Measurements from ENCODE around the gene HOXD12. TPM values are rescaled to one million over a fixed set of nuclear protein-coding genes. Genes with fewer than 3 reads are reported as not detected.
A peak's percentile ranks its signal among the peaks of the same experiment; 100 is the strongest.

The HOXD12 gene, protein sequence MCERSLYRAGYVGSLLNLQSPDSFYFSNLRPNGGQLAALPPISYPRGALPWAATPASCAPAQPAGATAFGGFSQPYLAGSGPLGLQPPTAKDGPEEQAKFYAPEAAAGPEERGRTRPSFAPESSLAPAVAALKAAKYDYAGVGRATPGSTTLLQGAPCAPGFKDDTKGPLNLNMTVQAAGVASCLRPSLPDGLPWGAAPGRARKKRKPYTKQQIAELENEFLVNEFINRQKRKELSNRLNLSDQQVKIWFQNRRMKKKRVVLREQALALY
- 0.12 TPM in 1 of 2 replicates, not detected in the other for total RNA-seq (2014; rRNA removed; shearing (Covaris generic))

DNA sequence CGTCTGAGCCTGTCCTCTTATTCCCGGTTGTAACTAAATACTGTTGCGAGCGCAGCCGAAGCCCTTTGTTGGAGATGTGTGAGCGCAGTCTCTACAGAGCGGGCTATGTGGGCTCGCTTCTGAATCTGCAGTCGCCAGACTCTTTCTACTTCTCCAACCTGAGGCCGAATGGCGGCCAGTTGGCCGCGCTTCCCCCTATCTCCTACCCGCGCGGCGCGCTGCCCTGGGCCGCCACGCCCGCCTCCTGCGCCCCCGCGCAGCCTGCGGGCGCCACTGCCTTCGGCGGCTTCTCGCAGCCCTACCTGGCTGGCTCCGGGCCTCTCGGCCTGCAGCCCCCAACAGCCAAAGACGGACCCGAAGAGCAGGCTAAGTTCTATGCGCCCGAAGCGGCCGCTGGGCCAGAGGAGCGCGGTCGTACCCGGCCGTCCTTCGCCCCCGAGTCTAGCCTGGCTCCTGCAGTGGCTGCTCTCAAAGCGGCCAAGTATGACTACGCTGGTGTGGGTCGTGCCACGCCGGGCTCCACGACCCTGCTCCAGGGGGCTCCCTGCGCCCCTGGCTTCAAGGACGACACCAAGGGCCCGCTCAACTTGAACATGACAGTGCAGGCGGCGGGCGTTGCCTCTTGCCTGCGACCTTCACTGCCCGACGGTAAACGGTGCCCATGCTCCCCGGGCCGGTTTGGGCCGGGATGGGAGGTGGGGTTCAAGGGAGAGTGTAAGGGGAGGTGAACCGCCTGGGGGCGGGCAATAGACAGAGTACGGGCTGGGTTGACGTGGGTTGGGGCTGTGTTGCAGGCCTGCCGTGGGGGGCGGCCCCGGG is at the start of gene HOXD12:
Gene HOXD12, plus strand, starts transcription at position 68 of the 819 bp plus-strand sequence. Its CDS starts 7 bp downstream, at position 75.
- DNase-seq (ENCODE audit: low read depth) = no peak

DNA sequence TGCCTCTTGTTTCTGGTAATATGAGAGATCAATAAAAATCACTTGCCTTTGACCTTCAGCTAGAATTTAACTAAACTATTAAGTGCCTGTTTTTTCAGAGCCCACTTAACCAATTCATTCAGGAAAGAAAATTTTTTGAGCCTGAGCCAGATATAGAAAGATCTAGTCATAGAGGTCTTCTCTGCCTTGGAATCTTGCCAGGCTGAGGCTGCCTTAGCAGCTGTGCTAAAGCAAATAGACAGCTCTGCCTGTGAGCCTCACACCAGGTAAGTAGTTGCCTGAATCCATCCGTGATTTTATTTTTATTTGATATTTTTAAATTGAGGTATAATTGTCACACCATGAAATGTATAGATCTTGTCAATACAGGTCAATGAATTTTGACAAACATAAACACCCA is 43.2 kb upstream of the HOXD12 start:
- DNase-seq (ENCODE audit: low read depth) = no peak

DNA sequence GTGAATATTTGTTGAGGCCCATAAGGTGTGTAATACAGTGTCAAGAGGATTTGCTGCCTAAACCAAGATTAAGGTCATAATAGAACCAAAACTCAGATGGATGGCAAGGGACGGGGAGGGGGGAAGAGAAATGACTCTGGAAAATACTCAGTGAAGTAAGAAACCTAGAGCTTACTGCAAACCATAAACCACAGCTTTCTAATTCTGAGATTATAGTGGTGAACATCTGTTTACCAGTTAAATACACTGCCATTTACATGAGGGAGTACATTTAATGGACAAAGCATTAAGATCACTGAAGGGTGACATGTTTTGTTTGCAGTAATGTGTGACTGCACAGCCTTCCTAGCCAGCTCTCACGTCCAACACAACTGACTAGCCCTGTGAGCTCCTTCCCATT is 35.6 kb upstream of the HOXD12 start:
- no peak for DNase-seq (ENCODE audit: low read depth)

DNA sequence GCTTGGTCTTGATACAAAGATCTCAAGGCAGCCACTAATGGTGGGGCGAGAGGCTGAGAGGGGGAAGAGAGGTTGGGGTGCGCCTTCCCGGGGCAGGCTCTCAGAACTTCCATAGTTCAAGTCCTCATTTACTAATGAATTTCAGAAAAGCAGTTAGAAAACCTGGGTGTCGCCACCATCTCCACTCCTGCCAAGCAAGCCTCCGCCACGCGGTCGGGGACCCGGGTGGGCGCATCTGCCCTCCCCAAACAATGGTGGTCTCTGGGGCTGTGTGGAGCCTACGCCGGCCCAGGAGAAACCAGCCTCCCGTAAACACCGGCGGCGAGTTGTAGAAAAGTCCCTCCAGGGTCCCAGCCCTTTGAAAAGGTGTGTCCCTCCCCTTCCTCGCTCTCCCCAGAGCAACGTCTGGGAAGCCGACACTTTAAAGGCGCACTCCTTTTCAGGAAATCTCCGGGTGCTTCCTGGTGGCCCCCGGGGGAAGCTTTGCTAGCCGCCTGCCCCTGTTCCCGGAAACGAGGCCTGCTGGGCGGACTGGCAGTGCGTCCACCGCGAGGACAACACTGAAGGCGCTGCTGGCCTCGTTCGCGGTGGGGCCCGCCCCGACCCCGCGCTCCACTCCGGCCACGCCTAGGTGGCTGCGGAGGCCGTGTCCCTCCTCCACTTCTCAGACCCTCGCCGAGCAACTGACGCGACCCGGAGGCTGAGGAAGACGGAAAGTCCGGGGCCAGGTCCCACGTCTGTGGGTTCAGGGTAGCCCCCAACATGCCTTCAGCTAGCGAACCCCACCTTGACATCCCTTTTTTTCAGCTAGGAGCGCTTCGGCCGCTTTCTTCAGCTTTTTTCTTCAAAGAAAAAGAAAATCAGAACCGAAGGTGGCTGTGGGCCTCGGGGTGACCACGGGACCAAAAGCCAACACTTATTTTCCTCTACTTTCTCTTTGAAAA is 32.7 kb upstream of the HOXD12 start:
- DNase-seq (ENCODE audit: low read depth) = no peak

DNA sequence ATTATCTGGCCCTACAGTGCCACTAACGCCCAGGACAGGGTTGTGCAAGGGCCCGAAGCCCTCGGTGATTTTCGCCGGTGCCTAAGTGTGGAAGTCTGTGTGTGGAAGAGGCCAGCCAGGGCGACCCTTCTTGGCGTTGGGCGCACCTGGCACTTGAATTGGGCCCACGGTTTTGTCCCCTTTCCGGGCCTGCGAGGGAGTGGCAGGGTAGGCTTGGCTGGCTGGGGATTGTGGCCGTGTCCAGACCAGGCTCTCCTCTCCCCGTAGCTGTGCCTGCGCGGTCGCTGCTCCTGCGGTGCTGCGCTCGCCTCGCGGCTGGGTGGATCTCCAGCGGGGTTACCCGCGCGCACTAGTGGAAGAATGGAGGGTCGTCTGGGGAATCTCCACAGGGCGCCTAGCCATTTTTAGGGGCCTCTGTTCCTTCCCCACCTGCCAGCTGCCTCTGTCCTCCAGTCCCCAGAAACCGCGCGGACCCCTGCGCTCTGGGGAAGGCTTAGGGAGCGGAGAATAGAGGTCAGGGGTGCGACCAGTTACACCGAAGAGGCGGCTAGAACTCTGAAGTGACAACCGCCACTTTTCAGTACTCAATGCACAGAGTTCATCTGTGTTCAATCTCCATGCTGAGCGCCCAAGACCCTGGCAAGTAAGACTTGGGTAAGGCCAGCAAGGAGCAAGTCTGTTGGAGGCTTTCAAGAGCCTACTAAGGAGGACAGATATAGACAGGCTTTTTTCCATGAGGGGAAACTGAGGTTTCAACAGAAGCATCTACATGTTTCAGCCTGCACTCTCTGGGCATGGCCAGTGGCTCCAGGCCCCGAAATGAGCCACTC is 31.8 kb upstream of the HOXD12 start:
- DNase-seq (ENCODE audit: low read depth) = no peak

DNA sequence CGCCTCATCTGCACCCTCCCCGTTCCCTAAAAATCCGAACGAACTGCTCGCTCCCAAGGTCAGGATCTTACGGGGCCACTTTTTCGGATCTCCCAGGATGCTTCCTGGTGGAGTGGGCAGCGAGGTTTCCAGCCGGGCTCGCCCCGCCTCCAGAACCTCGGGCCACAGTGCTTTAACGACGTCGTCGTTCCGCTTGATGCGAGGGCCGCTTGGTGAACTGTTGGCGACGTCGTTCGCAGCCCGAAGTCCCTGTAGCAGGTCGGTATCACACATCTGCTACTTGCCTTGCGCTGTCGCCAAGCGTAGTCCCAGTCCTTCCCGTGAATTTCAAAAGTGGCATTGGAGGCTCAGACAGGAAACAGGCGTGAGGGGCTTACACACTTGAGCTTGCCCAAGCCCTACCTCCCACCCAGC is 31.2 kb upstream of the HOXD12 start:
- no peak for DNase-seq (ENCODE audit: low read depth)

DNA sequence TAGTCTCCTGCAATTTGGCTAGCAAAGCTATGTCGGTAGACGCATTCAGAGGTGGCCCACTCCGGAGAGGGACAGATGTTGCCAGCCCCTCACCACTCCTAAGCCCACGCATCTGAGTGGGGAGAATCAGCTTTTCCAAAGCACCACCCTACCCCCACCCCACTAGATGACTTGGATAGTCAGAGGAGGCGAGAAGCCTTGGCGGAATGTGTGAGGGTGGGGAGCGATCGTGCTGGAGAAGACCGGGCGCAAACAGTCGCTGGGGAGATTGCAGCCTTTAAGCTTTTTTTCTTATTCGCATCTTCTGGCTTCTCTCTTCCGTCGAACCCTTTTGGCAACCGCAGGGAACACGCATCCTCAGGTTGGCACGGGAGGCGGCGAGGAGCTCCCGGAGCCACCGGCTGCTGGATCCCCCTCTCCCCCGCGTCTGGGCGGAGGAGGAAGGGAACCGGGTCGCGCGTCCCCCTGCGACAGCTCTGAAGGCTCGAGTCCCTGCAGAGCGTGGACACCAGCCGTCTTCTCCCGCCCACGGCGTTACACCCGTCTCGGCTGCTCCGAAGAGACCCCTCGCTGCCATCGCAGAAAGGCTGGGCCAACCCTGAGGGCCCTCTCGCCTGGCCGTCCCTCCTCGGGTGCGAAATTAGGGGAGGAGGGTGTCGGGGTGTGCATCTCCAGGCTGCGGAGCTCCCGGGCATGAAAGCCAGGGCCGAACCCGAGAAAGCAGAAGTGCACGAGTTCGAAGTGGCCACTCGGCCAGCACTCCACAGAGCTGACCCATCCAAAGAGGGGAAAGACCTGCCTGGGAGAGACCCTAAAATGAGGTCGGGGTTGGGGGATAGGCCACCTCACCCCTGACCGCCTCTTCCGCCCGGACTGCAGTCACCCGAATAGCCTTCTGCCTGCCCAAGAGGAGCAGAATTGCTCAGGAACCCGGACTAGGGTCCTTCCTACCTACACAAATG is 28.0 kb upstream of the HOXD12 start:
- DNase-seq (ENCODE audit: low read depth) = no peak

DNA sequence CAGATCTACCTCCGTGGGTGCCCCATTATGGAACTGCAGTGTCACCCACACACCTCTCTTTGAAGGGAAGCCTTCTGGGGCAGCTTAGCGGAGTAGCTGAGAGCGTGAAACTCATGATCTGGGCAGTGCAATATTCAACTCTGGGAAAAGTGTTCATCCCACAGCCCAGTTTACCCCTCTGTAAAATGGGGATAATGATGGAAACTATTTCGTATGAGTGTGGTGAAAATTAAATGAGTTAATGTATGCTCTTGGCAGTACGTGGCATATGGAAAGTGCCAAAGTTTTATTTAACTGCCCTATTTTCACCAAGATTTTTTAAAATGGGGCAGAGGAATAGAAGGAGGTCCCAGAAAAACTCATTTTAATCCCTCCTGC is 27.3 kb upstream of the HOXD12 start:
- no peak for DNase-seq (ENCODE audit: low read depth)

DNA sequence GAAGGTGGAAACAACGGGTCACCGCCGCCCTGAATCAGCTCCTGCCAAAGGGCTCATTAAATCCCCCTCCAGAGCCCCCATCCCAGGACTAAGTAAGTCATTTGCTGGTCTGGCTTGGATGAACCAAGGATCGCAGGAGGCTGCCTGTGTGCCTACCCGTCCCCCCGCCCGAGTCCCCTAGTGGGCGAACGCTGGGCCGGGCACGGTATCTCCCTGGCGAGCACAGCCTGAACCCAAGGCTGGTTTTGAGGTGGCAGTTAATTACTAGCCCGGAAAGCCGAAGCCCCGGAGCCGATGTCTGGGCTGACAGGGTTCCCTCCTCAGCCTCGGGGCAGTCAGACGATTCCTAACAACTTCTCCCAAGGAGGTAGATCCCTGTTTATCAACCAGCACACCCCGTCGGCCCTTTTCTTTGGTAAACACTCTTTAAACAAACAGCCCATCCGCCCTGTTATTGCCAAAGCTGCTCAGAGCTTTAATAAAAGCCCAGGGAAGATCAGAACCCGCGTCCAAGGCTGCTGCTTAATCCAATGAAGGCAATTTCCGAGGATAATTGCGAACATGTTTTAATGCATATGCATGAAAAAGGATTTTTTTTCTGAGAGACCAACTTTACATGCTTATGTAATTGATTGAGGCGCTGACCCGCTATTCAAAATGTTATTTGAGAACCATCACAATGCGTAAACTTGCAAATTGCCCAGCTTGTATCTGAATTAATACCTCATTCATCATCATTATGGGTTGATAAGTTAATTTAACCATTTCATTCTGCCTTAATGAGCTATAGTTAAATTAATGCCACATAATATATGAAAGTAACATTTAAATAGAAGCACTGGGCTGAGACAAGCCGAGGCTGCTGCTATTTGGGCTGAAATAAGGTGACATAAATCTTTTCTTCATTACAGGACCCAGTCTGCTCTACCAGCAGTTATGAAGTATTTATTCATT is 26.4 kb upstream of the HOXD12 start:
- DNase-seq (ENCODE audit: low read depth) = no peak

DNA sequence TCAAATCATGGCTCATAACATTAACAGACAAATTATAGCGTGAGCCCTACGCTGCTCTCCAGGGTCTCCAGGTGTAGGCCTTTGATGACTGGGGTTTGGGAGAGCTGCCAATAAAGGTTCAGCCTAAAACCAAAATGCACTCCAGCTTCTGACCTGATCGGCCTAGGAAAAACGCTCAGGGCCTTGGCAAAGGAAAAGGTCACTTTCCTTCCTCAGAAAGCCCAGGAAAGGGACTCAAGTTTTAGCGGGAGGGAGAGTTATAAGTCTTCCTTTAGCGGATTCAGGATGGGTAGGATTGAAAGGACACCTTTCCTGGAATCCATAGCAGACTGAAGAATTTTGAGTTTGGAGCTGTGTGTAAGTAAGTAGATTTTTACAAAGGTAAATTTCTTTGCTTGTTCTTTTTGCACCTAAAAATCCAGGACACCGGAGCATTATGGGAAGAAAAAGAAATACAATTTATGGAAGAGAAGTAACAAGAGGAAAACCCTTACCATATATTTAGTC is 24.6 kb upstream of the HOXD12 start:
- no peak for DNase-seq (ENCODE audit: low read depth)

DNA sequence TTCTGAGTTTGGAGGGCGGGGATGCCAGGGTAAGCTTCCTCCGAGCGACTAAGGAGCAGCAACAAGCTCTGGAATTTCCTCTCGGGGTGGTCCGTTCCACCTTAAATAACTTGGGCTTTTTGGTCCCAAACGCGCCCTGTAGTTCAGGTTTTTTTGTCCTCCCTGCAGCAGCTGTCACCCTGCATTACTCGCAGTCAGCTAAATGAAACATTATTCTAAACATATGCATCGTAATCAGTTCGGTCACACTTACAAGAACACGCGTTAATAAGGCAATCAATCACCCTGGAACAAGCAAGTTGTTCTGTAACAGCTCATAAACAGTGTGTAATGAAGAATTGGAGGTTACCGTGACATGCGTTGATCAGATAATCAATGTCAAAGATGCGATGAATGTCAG is 24.1 kb upstream of the HOXD12 start:
- DNase-seq (ENCODE audit: low read depth) = no peak

DNA sequence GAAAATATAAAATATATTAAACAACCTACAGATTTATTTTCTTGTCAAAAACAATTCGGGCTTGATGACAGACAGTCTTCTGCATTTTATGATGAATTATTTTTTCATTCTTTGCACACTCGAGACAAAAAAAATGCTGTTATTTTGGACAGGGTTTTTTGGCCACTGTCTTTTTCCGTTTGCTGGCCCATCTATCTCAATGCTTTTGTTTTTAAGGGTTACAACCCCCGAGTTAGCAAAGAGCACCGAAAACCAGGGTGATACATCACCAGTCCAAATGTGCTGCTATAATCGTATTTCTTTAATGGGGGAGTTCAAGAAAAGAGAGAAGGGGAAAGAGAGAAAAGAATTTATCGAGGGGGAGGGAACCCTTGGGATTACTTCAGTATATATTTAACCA is 23.5 kb upstream of the HOXD12 start:
- DNase-seq (ENCODE audit: low read depth) = no peak

DNA sequence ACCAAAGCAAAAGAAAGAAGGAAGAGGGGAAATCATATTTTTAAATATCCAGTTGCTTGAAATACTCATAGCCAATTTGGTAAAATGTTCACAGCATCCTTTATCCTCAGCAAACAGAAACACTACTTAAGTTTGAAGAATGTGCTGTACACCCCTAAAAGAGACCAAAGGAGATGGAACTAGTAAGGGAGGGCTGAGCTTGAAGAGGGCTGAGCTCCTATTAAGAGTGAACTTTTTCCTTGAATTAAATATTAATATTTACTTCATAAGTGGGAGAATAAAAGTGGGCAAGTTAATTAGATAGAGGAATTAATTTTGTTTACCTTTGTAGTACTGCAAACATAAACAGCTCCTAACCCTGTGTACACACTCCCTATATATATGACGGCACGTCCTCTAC is 22.8 kb upstream of the HOXD12 start:
- no peak for DNase-seq (ENCODE audit: low read depth)

DNA sequence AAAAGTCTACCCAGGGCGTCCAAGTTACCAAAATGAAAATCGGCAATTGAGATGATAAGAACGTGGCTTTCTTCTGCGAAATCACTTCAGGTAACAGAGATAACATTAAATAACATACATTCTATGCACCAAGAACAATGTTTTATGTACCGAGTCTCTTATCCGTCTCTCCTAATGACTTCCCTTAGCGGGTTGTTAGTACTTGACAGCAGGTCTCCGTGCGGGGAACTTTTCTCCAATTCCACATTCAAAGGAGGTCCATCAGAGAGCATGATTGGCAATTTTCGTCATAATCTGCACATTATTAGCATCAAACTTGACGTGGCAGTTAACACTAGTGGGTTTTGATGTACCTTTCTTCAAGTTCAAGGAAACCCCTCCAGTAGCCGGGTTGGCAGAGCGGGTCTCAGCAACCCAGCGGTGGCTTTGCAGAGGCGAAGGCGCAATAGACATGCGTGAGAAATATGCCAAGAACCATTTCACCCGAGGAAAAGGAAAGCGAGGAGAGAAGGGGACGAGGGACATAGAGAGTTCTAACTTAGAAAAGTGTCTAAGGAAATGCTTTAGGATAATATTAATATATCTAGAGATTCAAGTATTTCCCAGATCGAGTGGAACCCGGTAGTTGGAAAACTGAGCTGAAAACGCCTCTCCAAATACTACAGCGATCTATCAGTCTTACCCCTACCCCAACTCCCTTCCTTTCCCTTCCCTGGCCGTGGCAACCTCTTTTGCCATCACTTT is 20.9 kb upstream of the HOXD12 start:
- DNase-seq (ENCODE audit: low read depth) = no peak

DNA sequence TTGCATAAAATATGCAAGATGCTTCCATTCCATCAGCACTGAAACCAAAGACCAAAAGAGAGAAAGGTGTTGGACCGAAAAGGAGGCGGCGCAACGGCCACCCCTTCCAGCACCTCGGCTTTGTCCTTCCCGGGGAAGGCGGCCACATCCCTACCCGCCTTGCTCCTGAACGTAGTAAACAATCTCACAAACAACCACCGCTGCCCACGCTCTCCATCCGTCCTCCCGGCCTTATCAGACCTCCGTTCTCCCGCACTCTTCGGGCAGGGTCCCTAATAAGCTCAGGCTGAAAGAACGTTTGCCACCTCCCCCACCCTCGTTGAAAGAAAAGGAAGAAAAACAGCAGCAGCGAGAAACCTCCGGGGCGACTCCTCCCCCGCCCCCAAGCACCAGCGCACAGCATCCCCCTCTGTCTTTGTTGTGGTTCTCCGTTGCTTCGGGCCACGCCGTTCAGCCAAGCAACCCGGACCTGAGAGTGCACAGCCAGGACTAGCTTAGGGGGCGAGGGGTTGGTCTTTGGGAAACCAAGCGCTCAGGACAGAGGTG is 20.2 kb upstream of the HOXD12 start:
- no peak for DNase-seq (ENCODE audit: low read depth)

DNA sequence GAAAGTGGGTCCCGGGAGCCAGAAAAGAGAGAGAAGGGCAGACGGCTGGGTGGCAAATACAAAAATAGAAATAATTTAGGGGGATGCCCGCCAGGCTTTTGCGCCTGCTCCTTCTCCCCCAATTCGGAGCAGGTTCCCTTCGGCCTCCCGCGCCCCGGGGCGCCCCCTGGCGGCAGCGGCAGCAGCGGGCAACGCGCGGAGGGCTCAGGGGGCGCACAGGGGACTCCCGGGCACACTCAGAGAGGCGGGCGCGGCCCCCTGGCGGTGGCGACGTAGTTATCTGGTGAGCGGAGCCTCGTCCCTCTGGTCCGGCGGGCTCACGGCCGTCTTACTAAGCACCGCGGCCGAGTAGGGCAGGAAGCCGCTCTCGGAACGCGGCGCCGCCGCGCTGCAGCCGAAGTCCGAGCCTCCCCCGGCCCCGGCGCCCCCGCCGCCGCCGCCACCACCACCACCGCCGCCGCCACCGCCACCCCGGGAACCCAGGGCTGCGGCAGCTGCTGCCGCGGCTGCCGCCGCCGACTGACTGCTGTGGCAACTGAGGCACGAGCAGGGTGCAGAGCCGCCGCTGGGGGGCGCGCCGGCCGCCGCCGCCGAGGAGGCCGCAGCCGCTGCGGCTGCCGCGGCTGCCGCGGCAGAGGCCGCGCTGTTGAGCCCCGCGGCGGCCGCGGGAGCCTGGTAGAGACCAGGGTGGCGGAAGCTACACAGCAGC is 19.6 kb upstream of the HOXD12 start:
- DNase-seq (ENCODE audit: low read depth) = peak; percentile 62
